ENCODE results near the gene ADARB2.

The ADARB2 gene

DNA sequence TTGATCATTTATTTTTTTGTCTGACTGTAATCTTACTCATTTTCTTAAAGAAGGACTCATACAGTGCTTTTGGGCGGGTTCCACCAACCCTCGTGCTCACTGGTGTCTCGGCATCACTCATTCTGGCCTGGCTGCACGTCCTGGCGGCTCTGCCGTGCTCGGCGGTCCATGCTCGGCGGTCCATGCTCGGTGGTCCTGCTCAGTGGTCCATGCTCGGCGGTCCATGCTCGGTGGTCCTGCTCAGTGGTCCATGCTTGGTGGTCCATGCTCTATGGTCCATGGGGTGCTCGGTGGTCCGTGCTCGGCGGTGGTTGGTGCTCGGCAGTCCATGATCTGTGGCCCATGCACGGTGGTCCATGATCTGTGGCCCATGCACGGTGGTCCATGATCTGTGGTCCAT lies 608.7 kb downstream of the ADARB2 start:
- DNase-seq (ENCODE audit: low read depth): no peak

DNA sequence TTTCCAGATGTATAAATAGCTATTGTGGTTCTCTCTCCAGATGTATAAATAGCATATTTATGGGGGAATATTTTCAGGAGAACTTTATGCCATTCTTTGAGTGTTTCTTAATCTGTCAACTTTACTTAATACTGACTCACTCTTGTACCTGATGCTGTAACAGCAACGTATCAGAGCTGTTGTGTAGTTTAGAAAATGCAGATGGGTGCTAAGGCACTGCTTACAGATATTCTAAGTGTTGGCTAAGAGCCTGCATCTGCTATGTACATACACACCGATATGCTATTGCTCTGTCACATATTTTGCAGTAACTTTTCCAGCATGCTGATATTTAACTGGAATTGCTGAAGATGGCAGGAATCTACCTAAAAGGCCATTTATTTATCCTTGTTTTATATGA lies 609.2 kb downstream of the ADARB2 start:
- DNase-seq (ENCODE audit: low read depth): no peak

- no peak for DNase-seq (ENCODE audit: low read depth)
These were observed 609.7 kb downstream of the ADARB2 start for GRCh38 chr10:1127629-1128028.
